Measurements from ENCODE around the gene ARMC6.

The ARMC6 gene

GRCh38 chr19:19033426-19034203 is at the start of gene ARMC6, which contains the start of gene SUGP2:
Gene ARMC6 (plus strand): TSS chr19:19033603. CDS start chr19:19034210, 607 bp downstream.
Gene SUGP2 (minus strand): TSS chr19:19033517. CDS start chr19:19031071, 2,446 bp downstream.
- DNase-seq (ENCODE audit: low read depth in 2 of 2) = peak; percentile 80

- DNase-seq (ENCODE audit: low read depth in 2 of 2) = no peak
Measured at GRCh38 chr19:18984251-18984650, 49.2 kb upstream of the ARMC6 start.

GRCh38 chr19:18985257-18985656 is 48.1 kb upstream of the ARMC6 start:
- no peak for DNase-seq (ENCODE audit: low read depth in 2 of 2)

GRCh38 chr19:18987456-18987855 is 45.9 kb upstream of the ARMC6 start:
- no peak for DNase-seq (ENCODE audit: low read depth in 2 of 2)

- no peak for DNase-seq (ENCODE audit: low read depth in 2 of 2)
Measured at GRCh38 chr19:18989316-18989715, 44.1 kb upstream of the ARMC6 start.

- no peak for DNase-seq (ENCODE audit: low read depth in 2 of 2)
Measured at GRCh38 chr19:18990128-18990708, 43.2 kb upstream of the ARMC6 start.

- no peak for DNase-seq (ENCODE audit: low read depth in 2 of 2)
Measured at GRCh38 chr19:18991006-18991405, 42.4 kb upstream of the ARMC6 start.

GRCh38 chr19:18991468-18991867 is 41.9 kb upstream of the ARMC6 start:
- no peak for DNase-seq (ENCODE audit: low read depth in 2 of 2)

GRCh38 chr19:18992696-18993095 is 40.7 kb upstream of the ARMC6 start:
- DNase-seq (ENCODE audit: low read depth in 2 of 2) = no peak

GRCh38 chr19:18993115-18993514 is 40.3 kb upstream of the ARMC6 start:
- DNase-seq (ENCODE audit: low read depth in 2 of 2) = no peak

GRCh38 chr19:18995804-18996241 is 37.6 kb upstream of the ARMC6 start:
- no peak for DNase-seq (ENCODE audit: low read depth in 2 of 2)

- no peak for DNase-seq (ENCODE audit: low read depth in 2 of 2)
Measured at GRCh38 chr19:18996351-18996750, 37.1 kb upstream of the ARMC6 start.

- DNase-seq (ENCODE audit: low read depth in 2 of 2) = no peak
Measured at GRCh38 chr19:18996796-18997394, 36.5 kb upstream of the ARMC6 start.

- DNase-seq (ENCODE audit: low read depth in 2 of 2) = no peak
Measured at GRCh38 chr19:18998276-18998675, 35.1 kb upstream of the ARMC6 start.

- DNase-seq (ENCODE audit: low read depth in 2 of 2) = no peak
Measured at GRCh38 chr19:18999016-18999758, 34.2 kb upstream of the ARMC6 start.

- no peak for DNase-seq (ENCODE audit: low read depth in 2 of 2)
Measured at GRCh38 chr19:18999896-19000620, 33.3 kb upstream of the ARMC6 start.

- no peak for DNase-seq (ENCODE audit: low read depth in 2 of 2)
Measured at GRCh38 chr19:19004144-19004543, 29.3 kb upstream of the ARMC6 start.

- no peak for DNase-seq (ENCODE audit: low read depth in 2 of 2)
Measured at GRCh38 chr19:19006213-19006612, 27.2 kb upstream of the ARMC6 start.

GRCh38 chr19:19009951-19010350 is 23.5 kb upstream of the ARMC6 start:
- DNase-seq (ENCODE audit: low read depth in 2 of 2) = no peak

GRCh38 chr19:19010551-19010950 is 22.9 kb upstream of the ARMC6 start:
- no peak for DNase-seq (ENCODE audit: low read depth in 2 of 2)

GRCh38 chr19:19021115-19021514 is 12.3 kb upstream of the ARMC6 start:
- DNase-seq (ENCODE audit: low read depth in 2 of 2) = no peak
